GM23338 (cell line): Measurements from ENCODE around the gene COG1.

Experiments used
- CTCF ChIP-seq, 2 experiments: fragments of 200-600 bp in 1 of 2; sonication (generic) in 1 of 2; conservative IDR thresholded peaks; 2 replicates each; pipeline versions ENCODE4 v1.5.1 to v1.6.1; 2016 to 2017; ENCODE audit warnings: antibody characterized with exemption in 2 of 2, low read depth in 2 of 2, mild to moderate bottlenecking in 2 of 2, moderate library complexity in 1 of 2
- ETS1 ChIP-seq: IDR thresholded peaks from 2 replicates; pipeline ENCODE4 v1.6.1; 2016; ENCODE audit warnings: antibody characterized with exemption
- EZH2 ChIP-seq: fragments of 200-600 bp; sonication (generic); IDR thresholded peaks from one replicate; pipeline ENCODE4 v1.8.0; 2017; ENCODE audit warnings: antibody characterized with exemption, mild to moderate bottlenecking, low read depth; ENCODE audit not compliant: unreplicated experiment
- EZH2phosphoT487 ChIP-seq: fragments of 200-600 bp; sonication (generic); IDR thresholded peaks from one replicate; pipeline ENCODE4 v1.8.1; 2018; ENCODE audit warnings: antibody characterized with exemption; ENCODE audit not compliant: unreplicated experiment
- NANOG ChIP-seq: IDR thresholded peaks from 2 replicates; pipeline ENCODE4 v1.6.1; 2016; ENCODE audit warnings: antibody characterized with exemption, borderline replicate concordance
- POLR2AphosphoS5 ChIP-seq: IDR thresholded peaks from 2 replicates; pipeline ENCODE4 v1.6.1; 2016; ENCODE audit warnings: antibody characterized with exemption, low read depth
- REST ChIP-seq: IDR thresholded peaks from one replicate; pipeline ENCODE4 v1.6.1; 2018; ENCODE audit warnings: antibody characterized with exemption; ENCODE audit not compliant: unreplicated experiment

GRCh38 chr17:73247726-73248125, 54.9 kb downstream of the COG1 start:
- TF ChIP-seq CTCF (conservative IDR thresholded peaks at IDR 0.05; ENCODE audit: low read depth in 2 of 2) (peak in 1 of 2 experiments; percentile 22; a peak in 2 of 4 replicates), ETS1 (no peak), REST (no peak), EZH2phosphoT487 (no peak), EZH2 (no peak), NANOG (no peak), POLR2AphosphoS5 (no peak)
